Activated T-cell treated with anti-CD3 and anti-CD28 coated beads, Interleukin-2, amount 50 U/mL, for 48 hours (primary cell): ENCODE results near the gene COPS7B.

Experiments
- DNase-seq, 2 experiments: peaks; one replicate each; pipeline ENCODE4 v3.0.0-alpha.2; 2020

Gene COPS7B

GRCh38 chr2:231786917-231787292 lies 660 bp downstream of the COPS7B start:
- DNase-seq, result no peak

GRCh38 chr2:231791107-231791506 lies 4.9 kb downstream of the COPS7B start:
- no peak for DNase-seq

- no peak for DNase-seq
Measured at GRCh38 chr2:231794383-231794782, 8.1 kb downstream of the COPS7B start.

GRCh38 chr2:231795525-231796327 lies 9.5 kb downstream of the COPS7B start:
- no peak for DNase-seq

- peak; percentile 59 to 67 for DNase-seq
Measured at GRCh38 chr2:231800493-231801091, 14.3 kb downstream of the COPS7B start.

GRCh38 chr2:231803501-231804138 lies 17.4 kb downstream of the COPS7B start:
- no peak for DNase-seq

- DNase-seq, result no peak
Measured at GRCh38 chr2:231807020-231807419, 20.8 kb downstream of the COPS7B start.

- DNase-seq, result no peak
Measured at GRCh38 chr2:231810905-231811304, 24.7 kb downstream of the COPS7B start.

- DNase-seq, result no peak
Measured at GRCh38 chr2:231816327-231817026, 30.2 kb downstream of the COPS7B start.

- DNase-seq, result no peak
Measured at GRCh38 chr2:231819447-231820042, 33.3 kb downstream of the COPS7B start.

- no peak for DNase-seq
Measured at GRCh38 chr2:231820786-231821303, 34.6 kb downstream of the COPS7B start.

- DNase-seq, result no peak
Measured at GRCh38 chr2:231821908-231822307, 35.7 kb downstream of the COPS7B start.

GRCh38 chr2:231853105-231853504 lies 66.9 kb downstream of the COPS7B start:
- no peak for DNase-seq

GRCh38 chr2:231854616-231855125 lies 68.4 kb downstream of the COPS7B start:
- no peak for DNase-seq

- no peak for DNase-seq
Measured at GRCh38 chr2:231856959-231857358, 70.7 kb downstream of the COPS7B start.
